GM18858 (cell line): Measurements from ENCODE around the gene OR2D3.
"Not testable (repeated sequence)": the region's sequence is repeated elsewhere in the genome, so short reads cannot be mapped to it uniquely, and the experiment has no call there.

Experiments used
- ATAC-seq: cut with Tn5 transposase; IDR thresholded peaks from one replicate; pipeline ENCODE4 v1.9.1; 2021; ENCODE audit not compliant: unreplicated experiment

OR2D3 gene

DNA sequence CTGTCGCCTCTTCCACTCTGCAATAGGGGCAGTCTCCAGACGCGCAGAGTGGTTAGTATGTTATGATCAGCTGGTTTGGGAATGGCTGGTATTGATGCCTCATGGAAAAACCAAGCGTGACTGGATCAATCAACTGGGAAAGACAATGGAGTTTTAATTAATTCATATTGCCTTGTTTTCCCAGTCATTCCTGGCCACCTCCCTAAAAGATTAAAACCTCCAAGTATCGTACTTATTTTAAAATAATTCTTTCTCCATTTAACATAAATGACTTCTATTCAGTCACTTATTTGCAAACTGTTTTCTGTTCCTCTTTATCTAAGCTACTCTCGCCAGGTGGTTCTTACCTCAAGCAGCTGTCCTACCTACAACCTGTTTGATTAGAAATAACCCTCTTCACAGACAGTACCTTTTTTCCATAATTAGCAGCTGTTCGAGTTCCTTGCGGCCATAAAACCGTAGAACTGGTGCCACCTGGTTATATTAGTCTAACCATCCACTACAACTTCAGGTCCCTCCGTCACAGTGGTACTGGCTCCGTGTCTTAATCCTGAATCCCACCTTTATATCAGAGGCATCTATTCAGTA, 6.3 kb downstream of the OR2D3 start:
- ATAC-seq, result peak; percentile 64

DNA sequence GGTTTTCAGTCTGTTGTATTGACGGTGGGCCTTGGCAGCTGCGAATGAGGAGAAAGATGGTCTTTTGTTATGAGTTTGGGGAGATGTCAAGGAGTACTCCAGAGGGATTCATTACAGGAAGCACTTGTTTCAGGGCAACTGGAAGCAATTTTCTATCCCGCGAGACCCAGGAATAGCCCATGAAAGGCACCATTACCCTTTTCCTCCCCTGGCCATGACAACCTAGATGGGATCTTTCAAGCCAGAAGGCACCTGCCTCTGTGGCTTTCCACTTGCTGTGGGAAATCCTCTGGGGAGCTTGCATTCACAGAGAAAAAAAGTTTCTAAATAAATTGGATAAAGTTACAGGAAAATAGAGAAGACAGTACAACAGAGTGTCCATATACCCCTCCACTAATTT, 8.1 kb downstream of the OR2D3 start:
- ATAC-seq, result no peak

- ATAC-seq, result no peak
These were observed 10.4 kb downstream of the OR2D3 start for GRCh38 chr11:6931146-6931713.

GRCh38 chr11:6932145-6932544, 11.3 kb downstream of the OR2D3 start:
- ATAC-seq, result no peak

DNA sequence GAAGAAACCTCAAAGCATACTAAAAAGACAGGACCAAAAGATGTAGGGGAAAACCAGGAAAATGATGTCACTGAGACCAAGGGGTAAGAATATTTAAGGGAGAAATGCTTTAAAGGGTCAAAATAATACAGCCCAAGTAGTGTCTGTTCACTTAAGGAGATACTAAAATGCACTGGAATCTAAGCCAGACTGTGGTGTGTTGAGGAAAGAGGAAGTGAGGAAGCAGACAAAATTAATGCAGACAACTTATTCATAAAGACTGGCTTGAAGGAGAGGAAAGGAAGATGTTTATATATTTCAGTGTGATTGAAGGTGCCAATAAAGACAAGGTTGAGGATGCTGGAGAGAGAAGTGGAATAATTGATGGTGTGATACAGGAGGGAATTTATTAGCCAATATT, 21.2 kb downstream of the OR2D3 start:
- no peak for ATAC-seq

- no peak for ATAC-seq
These were observed 22.3 kb downstream of the OR2D3 start for GRCh38 chr11:6943131-6943530.

- not testable (repeated sequence) for ATAC-seq
These were observed 33.4 kb downstream of the OR2D3 start for GRCh38 chr11:6954248-6954647.

- ATAC-seq, result no peak
These were observed 41.3 kb downstream of the OR2D3 start for GRCh38 chr11:6962141-6962540.

DNA sequence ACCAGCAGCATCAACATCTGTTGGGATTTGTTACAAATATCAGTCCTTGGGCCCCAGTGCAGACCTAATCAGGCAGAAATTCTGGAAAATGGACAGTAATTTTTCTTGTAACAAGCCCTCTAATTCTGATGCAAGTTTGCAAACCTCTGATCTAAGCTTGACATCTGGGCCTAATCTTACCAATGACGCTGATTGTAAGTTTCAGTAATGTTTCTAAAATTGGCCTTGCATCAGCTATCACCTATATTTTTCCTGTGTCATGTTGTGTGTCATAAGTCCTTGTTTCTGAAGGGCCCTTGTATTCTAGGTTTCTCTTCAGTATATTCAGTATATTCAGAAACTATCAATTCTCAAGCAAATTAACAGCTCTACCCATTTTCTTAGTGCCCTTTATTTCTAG, 41.9 kb downstream of the OR2D3 start:
- ATAC-seq, result peak; percentile 70

DNA sequence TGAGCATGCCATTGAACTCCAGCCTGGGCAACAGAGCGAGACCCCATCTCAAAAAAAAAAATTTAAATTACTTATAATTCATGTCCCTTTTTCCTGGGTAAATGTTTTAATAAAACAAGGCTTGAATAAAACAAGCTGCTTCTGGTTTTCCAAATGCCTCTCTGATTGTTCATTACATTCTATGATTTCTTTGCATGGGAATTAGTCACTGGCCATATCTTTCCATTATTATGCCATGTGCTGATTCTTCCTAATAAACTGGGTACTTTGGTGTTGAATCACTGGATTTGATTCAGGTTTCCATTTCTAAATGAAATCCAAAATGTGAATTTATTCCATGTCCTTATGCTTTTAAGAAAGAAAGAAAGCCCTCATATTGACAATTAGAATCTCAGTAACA, 48.0 kb downstream of the OR2D3 start:
- no peak for ATAC-seq

GRCh38 chr11:6969854-6970253, 49.1 kb downstream of the OR2D3 start:
- ATAC-seq, result not testable (repeated sequence)
